ENCODE measurements around the gene SPPL3. TPM values are rescaled to one million over a fixed set of nuclear protein-coding genes. Genes with fewer than 3 reads are reported as not detected.
A peak's percentile ranks its signal among the peaks of the same experiment; 100 is the strongest.
"Not testable (repeated sequence)": the region's sequence is repeated elsewhere in the genome, so short reads cannot be mapped to it uniquely, and the experiment has no call there.

Gene SPPL3, protein sequence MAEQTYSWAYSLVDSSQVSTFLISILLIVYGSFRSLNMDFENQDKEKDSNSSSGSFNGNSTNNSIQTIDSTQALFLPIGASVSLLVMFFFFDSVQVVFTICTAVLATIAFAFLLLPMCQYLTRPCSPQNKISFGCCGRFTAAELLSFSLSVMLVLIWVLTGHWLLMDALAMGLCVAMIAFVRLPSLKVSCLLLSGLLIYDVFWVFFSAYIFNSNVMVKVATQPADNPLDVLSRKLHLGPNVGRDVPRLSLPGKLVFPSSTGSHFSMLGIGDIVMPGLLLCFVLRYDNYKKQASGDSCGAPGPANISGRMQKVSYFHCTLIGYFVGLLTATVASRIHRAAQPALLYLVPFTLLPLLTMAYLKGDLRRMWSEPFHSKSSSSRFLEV
- total RNA-seq = 21.3 TPM

DNA sequence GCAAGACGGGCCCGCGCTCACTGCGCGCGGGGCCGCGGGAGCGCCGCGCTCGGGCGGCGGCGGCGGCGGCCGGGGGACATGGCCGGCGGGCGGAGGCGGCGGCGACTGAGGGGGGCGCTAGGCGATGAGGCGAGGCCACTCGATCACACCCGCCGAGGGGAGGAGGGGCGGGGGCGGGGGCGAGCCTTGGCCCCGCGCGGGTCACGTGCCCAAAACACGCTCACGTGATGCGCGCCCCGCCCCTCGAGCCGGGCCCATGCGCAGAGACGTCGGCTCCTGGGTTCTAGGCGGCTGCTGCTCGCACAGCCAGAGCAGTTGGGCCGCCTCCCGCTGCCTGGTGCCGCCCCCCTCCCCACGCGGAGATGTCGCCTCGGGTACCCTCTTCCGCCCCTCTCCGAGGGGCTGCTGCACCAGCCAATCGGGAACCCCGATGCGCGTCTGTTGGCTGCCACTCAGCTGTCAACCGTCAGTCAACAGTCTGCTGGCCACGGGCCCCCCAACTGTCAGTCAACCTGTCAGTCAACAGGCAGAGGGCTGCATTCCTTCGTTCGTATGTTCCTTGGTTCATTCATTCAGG lies at the start of gene SPPL3:
TSS of gene SPPL3 (minus strand) at position 162 of the 577 bp plus-strand sequence. CDS start 491 bp downstream, outside the sequence.
- peak; percentile 77 to 95 (median 92) for DNase-seq (ENCODE audit: low read depth in 2 of 3, low spot score in 2 of 3)

DNA sequence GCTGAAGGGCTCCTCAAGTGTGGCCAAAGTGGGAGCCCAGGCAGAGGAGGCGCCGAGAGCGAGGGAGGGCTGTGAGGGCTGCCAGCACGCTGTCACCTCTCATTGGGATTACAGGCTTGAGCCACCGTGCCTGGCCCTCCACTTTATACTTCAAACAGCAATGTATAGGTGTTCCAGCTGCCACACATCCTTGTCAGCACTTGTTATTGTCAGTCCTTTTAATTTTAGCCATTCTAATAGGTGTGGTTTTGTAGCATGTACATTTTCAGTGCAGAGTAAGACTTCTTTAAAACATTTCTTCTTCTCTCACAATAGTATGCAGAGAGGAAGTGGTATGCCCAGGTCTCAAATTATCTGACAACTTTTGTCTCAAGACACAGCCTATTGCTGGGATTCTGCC lies 46.6 kb upstream of the SPPL3 start:
- DNase-seq (ENCODE audit: low read depth in 2 of 3, low spot score in 2 of 3) = no peak

DNA sequence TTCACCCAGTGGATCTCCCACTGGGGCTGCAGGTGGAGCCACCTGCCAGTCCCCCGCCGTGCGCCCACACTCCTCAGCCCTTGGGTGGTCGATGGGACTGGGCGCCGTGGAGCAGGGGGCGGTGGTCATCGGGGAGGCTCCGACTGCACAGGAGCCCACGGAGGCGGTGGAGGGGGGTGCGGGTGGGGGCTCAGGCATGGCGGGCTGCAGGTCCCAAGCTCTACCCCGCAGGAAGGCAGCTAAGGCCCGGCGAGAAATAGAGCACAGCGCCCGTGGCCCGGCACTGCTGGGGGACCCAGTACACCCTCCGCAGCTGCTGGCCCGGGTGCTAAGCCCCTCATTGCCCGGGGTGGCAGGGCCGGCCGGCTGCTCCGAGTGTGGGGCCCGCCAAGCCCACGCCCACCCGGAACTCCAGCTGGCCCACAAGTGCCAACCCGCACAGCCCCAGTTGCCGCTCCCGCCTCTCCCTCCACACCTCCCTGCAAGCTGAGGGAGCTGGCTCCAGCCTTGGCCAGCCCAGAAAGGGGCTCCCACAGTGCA lies 46.2 kb upstream of the SPPL3 start:
- not testable (repeated sequence) for DNase-seq (ENCODE audit: low read depth in 2 of 3, low spot score in 2 of 3)

DNA sequence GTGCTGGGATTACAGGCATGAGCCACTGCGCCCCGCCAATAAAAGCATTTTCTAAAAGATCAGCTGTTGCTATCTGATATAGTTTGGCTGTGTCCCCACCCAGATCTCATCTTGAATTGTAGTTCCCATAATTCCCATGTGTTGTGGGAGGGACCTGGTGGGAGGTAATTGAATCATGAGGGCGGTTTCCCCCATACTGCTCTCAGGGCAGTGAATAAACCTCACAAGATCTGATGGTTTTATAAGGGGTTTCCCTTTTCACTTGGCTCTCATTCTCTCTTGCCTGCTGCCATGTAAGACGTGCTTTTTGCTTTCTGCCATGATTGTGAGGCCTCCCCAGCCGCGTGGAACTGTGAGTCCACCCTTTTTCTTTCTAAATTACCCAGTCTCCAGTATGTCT lies 41.4 kb upstream of the SPPL3 start:
- not testable (repeated sequence) for DNase-seq (ENCODE audit: low read depth in 2 of 3, low spot score in 2 of 3)

DNA sequence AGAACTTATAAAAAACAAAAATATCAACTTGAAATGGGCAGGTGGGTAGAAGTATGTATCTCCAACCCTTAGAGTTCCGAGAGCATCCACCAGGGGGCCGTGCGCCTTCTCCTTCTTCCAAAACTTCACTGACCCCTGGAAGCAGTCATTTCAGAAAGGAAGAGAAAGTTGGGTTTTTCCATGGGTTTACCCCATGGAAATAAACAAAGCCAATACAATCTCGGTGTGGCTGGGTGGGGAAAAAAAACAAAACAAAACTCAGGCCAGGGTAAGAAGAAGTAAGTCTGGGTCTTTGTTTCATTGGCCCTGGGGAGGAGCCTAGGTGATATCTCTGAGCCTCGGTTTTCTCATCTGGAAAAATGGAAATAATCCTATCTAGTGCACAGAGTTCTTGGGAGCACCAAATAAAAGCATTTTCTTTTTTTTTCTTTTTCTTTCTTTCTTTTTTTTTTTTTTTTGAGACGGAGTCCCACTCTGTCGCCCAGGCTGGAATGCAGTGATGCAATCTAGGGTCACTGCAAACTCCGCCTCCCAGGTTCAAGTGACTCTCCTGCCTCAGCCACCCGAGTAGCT lies 40.6 kb upstream of the SPPL3 start:
- DNase-seq (ENCODE audit: low read depth in 2 of 3, low spot score in 2 of 3) = peak; percentile 11 to 60 (median 48)

DNA sequence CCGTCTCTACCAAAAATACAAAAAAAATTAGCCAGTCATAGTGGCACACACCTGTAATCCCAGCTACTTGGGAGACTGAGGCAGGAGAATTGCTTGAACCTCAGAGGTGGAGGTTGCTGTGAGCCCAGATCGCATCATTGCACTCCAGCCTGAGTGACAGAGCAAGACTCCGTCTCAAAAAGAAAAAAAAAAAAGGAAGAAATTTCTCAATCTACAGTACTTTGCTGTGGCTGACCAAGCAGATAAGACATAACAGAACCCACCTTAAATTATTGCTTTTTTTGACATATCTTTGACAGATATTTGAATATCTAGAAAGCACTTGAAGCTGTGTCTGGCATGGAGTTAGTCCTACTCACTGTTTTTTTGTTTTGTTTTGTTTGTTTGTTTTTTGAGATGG lies 39.3 kb upstream of the SPPL3 start:
- no peak for DNase-seq (ENCODE audit: low read depth in 2 of 3, low spot score in 2 of 3)

DNA sequence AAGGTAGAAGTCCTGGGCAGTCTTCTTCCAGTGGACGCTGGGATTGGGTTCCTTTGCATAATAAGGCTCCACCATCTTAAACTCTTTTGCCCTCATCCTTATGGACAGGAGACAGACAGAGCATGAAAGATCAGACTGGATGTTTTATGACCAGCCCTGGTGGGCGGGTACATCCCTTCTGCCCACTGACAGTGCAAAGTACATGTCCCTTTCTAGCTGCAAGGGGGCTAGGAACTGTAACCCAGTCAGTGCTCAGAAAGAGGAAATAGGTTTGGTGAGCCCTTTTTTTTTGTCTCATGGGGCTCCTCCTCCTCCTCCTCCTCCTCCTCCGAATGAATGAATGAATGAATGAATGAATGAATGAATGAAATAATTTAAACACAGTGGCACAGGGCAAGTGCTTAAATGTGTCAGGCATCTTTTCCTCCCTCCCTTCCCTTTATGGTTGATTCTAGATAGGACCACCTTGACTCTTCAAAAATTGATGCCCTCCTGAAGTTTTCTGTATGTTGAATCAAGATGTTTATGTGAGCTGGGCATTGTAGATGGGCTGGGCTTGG lies 37.8 kb upstream of the SPPL3 start:
- peak in 1 of 3 donors; percentile 25 for DNase-seq (ENCODE audit: low read depth in 2 of 3, low spot score in 2 of 3)

DNA sequence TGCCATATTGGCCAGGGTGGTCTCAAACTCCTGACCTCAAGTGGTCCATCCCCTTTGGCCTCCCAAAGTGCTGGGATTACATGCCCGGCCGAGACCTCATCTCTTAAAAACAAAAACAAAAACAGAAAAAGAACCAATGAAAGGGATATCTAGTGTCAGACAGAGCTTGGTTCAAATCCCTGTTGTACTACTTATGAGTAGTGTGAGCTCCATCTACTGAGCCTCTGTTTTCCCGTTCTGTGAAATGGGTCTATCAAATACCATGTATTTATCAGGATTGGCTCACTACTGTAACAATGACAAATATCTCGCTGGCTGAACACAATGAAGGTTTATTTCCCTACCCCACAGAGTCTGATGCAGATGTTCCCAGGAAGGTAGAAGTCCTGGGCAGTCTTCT lies 37.3 kb upstream of the SPPL3 start:
- DNase-seq (ENCODE audit: low read depth in 2 of 3, low spot score in 2 of 3) = no peak

DNA sequence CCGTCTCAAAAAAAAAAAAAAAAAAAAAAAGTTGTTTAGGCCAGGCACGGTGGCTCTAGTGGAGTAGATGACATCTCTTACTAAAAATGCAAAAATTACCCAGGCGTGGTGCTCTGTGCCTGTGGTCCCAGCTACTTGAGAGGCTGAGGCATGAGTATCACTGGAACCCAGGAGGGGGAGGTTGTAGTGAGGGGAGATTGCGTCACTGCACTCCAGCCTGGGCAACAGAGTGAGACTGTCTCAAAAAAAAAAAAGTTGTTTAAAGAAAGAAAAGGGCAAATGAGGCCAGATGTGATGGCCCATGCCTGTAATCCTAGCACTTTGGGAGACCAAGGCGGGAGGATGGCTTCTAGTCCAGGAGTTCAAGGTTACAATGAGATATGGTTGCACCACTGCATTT lies 36.6 kb upstream of the SPPL3 start:
- no peak for DNase-seq (ENCODE audit: low read depth in 2 of 3, low spot score in 2 of 3)

DNA sequence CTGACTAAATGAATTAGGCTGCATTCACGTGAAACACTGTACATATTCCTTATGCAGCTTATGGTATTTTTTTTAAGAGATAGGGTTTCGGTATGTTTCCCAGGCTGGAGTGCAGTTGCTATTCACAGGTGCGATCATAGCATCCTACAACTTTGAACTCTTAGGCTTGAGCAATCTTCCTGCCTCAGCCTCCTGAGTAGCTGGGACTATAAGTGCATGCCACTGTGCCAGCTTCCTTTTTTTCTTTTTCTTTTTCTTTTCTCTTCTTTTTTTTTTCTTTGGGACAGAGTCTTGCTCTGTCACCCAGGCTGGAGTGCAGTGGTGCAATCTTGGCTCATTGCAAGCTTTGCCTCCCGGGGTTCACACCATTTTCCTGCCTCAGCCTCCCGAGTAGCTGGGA lies 35.8 kb upstream of the SPPL3 start:
- DNase-seq (ENCODE audit: low read depth in 2 of 3, low spot score in 2 of 3) = no peak

DNA sequence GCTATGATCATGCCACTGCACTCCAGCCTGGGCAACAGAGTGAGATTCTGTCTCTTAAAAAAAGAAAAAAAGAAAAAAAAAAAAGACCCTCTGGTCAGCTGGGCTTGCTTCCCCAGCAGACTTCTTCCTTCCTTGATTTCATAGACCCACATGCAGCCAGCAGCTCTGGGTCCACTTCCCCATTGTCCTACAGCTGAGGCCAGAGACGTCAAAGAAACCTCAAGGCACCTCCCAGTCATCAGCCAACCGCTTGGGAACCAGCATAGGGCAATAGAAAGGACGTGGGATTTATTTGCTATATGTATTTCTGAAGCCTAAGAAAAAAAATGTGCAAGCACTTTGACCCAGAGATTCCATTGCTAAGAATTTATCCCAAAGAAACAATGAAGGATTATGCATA lies 35.4 kb upstream of the SPPL3 start:
- peak in 2 of 3 donors; percentile 42 to 62 for DNase-seq (ENCODE audit: low read depth in 2 of 3, low spot score in 2 of 3)

DNA sequence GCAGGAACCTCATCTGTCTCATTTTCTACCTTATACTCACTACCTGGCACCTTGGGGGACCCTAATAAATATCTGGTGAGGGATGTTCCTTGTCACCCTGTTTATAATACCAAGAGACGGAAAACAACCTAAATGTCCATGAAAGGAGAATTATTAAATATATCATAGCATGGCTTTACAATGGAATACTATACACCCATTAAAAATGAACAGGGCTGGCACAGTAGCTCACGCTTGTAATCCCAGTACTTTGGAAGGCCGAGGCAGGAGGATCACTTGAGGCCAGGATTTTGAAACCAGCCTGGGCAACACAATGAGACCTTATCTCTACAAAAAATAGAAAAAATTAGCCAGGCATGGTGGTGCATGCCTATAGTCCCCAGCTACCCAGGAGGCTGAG lies 34.3 kb upstream of the SPPL3 start:
- DNase-seq (ENCODE audit: low read depth in 2 of 3, low spot score in 2 of 3) = no peak

DNA sequence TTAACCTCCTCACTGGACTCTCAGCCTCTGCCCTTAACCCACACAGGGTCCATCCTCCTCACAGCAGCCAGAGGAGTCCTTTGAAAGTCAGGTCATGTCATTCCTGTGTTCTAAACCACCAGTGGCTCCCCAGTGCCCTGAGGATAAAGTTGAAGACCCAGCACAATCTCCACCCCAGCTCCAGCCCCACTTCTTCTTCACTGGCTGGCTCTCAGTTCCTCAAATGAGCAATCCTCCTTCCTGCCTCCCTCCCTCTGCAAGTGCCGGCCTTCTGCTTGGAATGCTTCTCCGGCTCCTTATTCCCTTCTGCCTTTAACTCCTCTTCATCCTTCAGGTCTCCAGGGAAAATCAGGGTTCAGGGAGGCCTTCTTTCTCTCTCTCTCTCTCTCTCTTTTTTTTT lies 32.0 kb upstream of the SPPL3 start:
- DNase-seq (ENCODE audit: low read depth in 2 of 3, low spot score in 2 of 3) = no peak

DNA sequence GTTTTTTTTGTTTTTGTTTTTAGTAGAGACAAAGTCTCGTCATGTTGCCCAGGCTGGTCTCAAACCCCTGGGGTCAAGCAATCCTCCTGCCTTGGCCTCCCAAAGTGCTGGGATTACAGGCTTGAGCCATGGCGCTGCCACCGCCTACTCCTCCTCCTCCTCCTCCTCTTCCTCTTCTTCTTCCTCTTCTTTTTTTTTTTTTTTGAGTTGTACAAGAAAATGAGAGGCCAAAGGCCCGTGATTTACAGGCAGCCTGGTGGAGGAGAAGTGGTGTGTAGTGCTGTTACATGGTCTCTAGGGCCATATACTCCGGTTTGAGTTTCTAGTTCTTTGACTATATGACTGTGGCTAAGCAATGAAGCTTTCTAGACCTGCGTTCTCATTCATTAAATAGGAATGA lies 29.6 kb upstream of the SPPL3 start:
- DNase-seq (ENCODE audit: low read depth in 2 of 3, low spot score in 2 of 3) = no peak

DNA sequence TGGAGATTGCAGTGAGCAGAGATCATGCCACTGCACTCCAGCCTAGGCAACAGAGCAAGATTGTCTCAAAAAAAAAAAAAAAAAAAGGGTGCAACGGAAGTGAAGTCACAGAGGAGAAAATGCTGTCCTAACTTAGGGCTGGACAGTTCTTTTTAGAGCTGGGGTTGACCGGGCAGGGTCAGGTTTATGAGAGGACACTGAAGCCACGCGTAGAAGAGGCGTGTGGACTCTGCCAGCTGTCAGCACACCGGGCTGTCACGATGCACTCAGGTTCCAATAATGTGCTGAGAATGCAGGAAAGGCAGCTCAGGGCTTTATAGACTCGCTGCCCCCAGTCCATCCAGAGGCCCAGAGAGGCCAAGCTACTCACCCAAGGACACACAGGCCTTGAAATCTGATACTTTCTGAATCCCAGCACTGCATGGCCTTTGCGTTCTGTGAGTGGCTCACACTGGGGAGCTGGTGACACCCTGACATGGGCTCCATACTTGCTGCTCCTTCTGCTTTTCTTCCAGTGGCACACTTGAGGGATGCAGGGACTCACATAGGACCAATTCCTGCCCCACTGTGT lies 28.9 kb upstream of the SPPL3 start:
- DNase-seq (ENCODE audit: low read depth in 2 of 3, low spot score in 2 of 3) = no peak

DNA sequence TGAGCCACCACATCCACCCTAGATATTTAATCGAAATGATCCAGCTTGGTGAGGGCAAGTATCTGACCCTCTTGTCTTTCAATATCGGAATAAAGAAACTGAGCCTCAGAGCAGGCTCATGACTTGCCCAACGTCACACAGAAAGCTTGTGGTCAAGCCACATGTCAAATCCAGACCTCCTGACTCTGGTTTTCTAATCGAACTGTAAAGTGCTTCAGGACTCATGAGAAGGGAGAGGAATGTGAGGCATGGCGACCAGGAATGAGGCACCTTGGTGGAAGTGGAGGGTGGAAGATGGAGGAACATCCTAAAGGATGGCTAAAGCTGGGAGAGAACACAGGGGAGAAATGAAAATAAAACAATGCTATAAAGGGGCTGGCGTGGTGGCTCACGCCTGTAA lies 27.9 kb upstream of the SPPL3 start:
- DNase-seq (ENCODE audit: low read depth in 2 of 3, low spot score in 2 of 3) = no peak

DNA sequence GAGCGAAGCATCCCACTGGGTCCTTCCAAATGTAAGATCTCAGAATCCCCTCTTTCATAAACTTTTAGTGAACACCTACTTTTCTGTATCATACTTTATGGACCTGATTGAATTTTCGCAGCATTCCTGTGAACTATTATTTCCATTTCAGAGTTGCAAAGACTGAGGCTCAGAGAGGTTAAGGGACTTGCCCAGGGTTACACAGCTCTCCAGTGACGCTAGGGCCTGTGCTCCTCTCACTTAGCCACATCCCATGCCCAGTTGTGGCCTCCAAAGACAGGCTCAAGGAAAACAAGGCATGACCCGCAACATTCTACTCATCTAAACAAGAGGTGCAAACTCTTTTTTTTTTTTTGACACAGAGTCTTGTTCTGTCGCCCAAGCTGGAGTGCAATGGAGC lies 25.9 kb upstream of the SPPL3 start:
- DNase-seq (ENCODE audit: low read depth in 2 of 3, low spot score in 2 of 3) = no peak

DNA sequence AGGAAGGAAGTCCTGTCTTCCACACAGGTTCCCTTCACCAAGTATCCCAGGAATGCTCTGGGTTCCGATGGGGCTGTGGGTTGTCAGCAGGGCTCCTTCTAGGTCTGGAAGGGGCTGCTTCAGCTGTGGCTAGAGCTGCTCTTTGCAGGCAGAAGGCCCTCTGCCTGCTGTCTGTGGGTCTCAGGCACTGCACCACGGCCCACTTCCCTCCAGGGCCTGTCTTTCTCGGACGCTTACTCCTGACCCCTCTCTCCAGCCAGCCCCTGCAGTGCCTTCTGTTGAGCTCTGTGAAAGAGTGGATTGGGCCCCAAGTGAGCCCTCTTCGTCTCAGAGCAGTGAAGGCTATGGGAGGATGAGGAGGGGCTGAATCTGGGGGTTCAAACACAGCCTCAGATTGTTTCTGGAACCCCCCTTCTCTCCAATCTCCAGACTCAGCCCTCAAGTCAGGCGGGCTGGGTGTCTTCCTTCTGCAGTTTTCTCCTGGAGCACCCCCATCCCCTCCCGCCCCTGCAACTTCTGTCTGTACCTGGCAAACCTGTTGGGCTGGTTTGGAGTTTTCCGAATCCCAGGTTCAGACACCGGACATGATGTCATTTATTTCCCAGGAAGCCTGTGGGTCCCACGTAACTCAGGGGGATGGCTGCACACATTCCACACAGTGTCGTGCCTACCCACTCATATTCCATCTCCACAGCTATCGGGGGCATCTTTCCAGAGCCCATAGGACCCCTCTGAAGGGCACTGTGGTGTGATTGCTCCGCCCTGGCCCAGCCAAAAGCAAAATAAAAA lies 24.9 kb upstream of the SPPL3 start:
- DNase-seq (ENCODE audit: low read depth in 2 of 3, low spot score in 2 of 3) = no peak

DNA sequence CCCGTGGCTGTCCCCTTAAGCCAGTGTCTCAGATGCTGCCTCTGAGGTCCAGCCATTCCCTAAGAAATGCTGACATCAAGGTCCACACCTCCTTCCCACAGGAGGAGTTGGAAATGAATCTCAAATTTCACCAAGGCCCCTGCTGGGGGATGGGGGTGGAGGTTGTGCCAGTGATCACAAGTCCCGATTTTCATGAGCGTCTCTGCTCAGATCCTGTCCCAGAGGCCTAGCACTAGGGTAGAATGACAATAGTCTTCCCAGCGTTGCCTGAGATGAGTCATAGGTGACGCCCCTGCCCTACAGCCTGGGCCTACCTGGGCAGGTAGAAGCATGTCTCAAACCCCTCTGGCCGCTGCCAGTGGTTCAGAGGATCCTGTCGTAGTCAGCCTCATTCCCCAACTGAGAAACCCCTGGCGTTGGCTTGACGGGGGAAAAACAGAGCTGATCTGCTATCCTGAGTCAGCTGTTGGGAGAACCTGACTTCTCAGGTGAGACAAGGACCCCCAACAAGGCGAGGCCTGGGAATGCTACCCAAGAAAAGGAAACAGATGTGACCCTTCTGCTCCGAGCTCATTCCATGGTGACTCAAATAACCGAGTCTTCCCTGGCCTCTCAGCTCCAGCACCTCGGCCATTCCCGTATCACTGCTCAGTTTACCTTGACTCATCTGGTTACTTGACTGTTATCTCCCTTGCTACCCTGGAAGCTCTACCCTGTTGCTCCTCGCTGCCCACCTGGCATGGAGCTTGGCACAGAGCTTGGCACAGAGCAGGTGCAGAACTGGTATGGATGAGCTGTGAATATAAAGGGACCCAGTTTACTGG lies 21.8 kb upstream of the SPPL3 start:
- no peak for DNase-seq (ENCODE audit: low read depth in 2 of 3, low spot score in 2 of 3)

DNA sequence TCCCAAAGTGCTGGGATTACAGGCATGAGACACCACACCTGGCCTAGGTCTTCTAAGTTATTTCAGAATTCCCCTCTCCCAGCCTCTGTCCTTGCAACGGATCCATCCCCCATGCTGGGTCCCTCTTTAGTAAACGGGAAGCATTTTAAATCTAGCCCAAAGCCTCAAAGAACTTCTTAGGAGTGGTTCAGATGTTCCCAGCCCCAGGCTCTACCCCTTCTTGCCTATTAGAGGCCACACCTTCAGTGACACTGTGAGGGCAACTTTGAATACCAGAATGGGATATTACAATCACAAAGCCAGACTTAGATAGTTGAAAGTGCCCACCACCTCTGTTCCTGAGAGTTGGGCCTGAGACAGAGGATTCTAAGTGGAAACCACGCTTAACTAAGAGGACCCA lies 18.1 kb upstream of the SPPL3 start:
- no peak for DNase-seq (ENCODE audit: low read depth in 2 of 3, low spot score in 2 of 3)

All from hematopoietic multipotent progenitor cell (in vitro differentiated cells).